HG03521 (cell line): Measurements from ENCODE around the gene NRCAM.
"Not testable (repeated sequence)": the region's sequence is repeated elsewhere in the genome, so short reads cannot be mapped to it uniquely, and the experiment has no call there.

Source experiments
- ATAC-seq: cut with Tn5 transposase; IDR thresholded peaks from one replicate; pipeline ENCODE4 v1.9.1; 2021; ENCODE audit warnings: mild to moderate bottlenecking, moderate library complexity; ENCODE audit not compliant: unreplicated experiment

NRCAM gene

GRCh38 chr7:108403597-108404217, 52.5 kb downstream of the NRCAM start:
- ATAC-seq = no peak

- ATAC-seq = no peak
Measured at GRCh38 chr7:108402865-108403264, 53.4 kb downstream of the NRCAM start.

- ATAC-seq = no peak
Measured at GRCh38 chr7:108396080-108396479, 60.2 kb downstream of the NRCAM start.

GRCh38 chr7:108395426-108395825, 60.8 kb downstream of the NRCAM start:
- no peak for ATAC-seq

GRCh38 chr7:108393097-108393496, 63.1 kb downstream of the NRCAM start:
- ATAC-seq = not testable (repeated sequence)

GRCh38 chr7:108387686-108388085, 68.5 kb downstream of the NRCAM start:
- ATAC-seq = not testable (repeated sequence)

- ATAC-seq = no peak
Measured at GRCh38 chr7:108385834-108386422, 70.3 kb downstream of the NRCAM start.

GRCh38 chr7:108384716-108385483, 71.3 kb downstream of the NRCAM start:
- no peak for ATAC-seq

GRCh38 chr7:108382932-108383331, 73.3 kb downstream of the NRCAM start:
- ATAC-seq = no peak

- ATAC-seq = no peak
Measured at GRCh38 chr7:108380517-108380916, 75.7 kb downstream of the NRCAM start.

GRCh38 chr7:108376206-108376605, 80.0 kb downstream of the NRCAM start:
- no peak for ATAC-seq

GRCh38 chr7:108375668-108376067, 80.6 kb downstream of the NRCAM start:
- ATAC-seq = no peak

GRCh38 chr7:108374899-108375298, 81.3 kb downstream of the NRCAM start:
- no peak for ATAC-seq

GRCh38 chr7:108372618-108373017, 83.6 kb downstream of the NRCAM start:
- no peak for ATAC-seq

- no peak for ATAC-seq
Measured at GRCh38 chr7:108370616-108371015, 85.6 kb downstream of the NRCAM start.

GRCh38 chr7:108368466-108368865, 87.8 kb downstream of the NRCAM start:
- no peak for ATAC-seq

GRCh38 chr7:108367946-108368345, 88.3 kb downstream of the NRCAM start:
- ATAC-seq = no peak

GRCh38 chr7:108367314-108367713, 88.9 kb downstream of the NRCAM start:
- ATAC-seq = no peak

GRCh38 chr7:108363659-108364058, 92.6 kb downstream of the NRCAM start:
- no peak for ATAC-seq

- ATAC-seq = no peak
Measured at GRCh38 chr7:108360058-108360800, 96.0 kb downstream of the NRCAM start.

- no peak for ATAC-seq
Measured at GRCh38 chr7:108358553-108358952, 97.7 kb downstream of the NRCAM start.
